Liver (tissue), 9 donors: ENCODE measurements around the gene XG. TPM values are rescaled to one million over a fixed set of nuclear protein-coding genes. Genes with fewer than 3 reads are reported as not detected.
"Not testable (repeated sequence)": the region's sequence is repeated elsewhere in the genome, so short reads cannot be mapped to it uniquely, and the experiment has no call there.

Source experiments
- DNase-seq: peaks from one replicate; pipeline ENCODE4 v3.0.0-alpha.2; 2017; ENCODE audit warnings: low spot score
- H3K27ac ChIP-seq, 2 donors: one replicate each; pipeline ENCODE4 v1.7.0; 2013; ENCODE audit warnings: inconsistent platforms in 2 of 2, low read length in 2 of 2, control low read depth in 1 of 2, low read depth in 1 of 2, mild to moderate bottlenecking in 1 of 2
- H3K27me3 ChIP-seq, 4 donors: one replicate each; pipeline versions ENCODE4 v1.6.1 to v1.7.0; 2013; ENCODE audit warnings: low read length in 3 of 4, inconsistent platforms in 1 of 4, mild to moderate bottlenecking in 1 of 4, moderate library complexity in 1 of 4; ENCODE audit not compliant: control insufficient read depth in 4 of 4, insufficient read depth in 4 of 4
- H3K36me3 ChIP-seq, 4 donors: one replicate each; pipeline versions ENCODE4 v1.6.1 to v1.7.0; 2013; ENCODE audit warnings: low read length in 3 of 4, mild to moderate bottlenecking in 3 of 4, low read depth in 1 of 4, moderate library complexity in 1 of 4; ENCODE audit not compliant: control insufficient read depth in 4 of 4, insufficient read depth in 3 of 4
- H3K4me1 ChIP-seq, 4 donors: one replicate each; pipeline versions ENCODE4 v1.6.1 to v1.7.0; 2013; ENCODE audit warnings: low read length in 3 of 4, mild to moderate bottlenecking in 3 of 4, moderate library complexity in 1 of 4; ENCODE audit not compliant: control insufficient read depth in 4 of 4, insufficient read depth in 4 of 4
- H3K4me3 ChIP-seq, 3 donors: one replicate each; pipeline versions ENCODE4 v1.6.1 to v1.7.0; 2013; ENCODE audit warnings: low read length in 3 of 3, control low read depth in 1 of 3, low read depth in 1 of 3, mild to moderate bottlenecking in 1 of 3
- H3K9ac ChIP-seq, 2 donors: one replicate each; pipeline ENCODE4 v1.7.0; 2013; ENCODE audit warnings: low read length in 2 of 2, mild to moderate bottlenecking in 2 of 2, moderate library complexity in 2 of 2, control low read depth in 1 of 2, low read depth in 1 of 2
- H3K9me3 ChIP-seq, 4 donors: one replicate each; pipeline versions ENCODE4 v1.6.1 to v1.7.0; 2013; ENCODE audit warnings: low read length in 3 of 4; ENCODE audit not compliant: control insufficient read depth in 4 of 4
- EGR1 ChIP-seq, 2 donors: IDR thresholded peaks; 2 replicates each; pipeline ENCODE4 v1.6.1; 2016 to 2018; ENCODE audit warnings: antibody characterized with exemption in 2 of 2, low read depth in 2 of 2
- FOXA1 ChIP-seq: IDR thresholded peaks from 2 replicates; pipeline ENCODE4 v1.6.1; 2016; ENCODE audit warnings: antibody characterized with exemption
- FOXA2 ChIP-seq: IDR thresholded peaks from 2 replicates; pipeline ENCODE4 v1.6.1; 2016; ENCODE audit warnings: antibody characterized with exemption
- GABPA ChIP-seq, 2 donors: IDR thresholded peaks in 1 of 2; conservative IDR thresholded peaks in 1 of 2; 2 replicates each; pipeline ENCODE4 v1.6.1; 2016; ENCODE audit warnings: antibody characterized with exemption in 2 of 2, mild to moderate bottlenecking in 1 of 2, moderate library complexity in 1 of 2
- HNF4A ChIP-seq, 2 donors: conservative IDR thresholded peaks; 2 replicates each; pipeline ENCODE4 v1.6.1; 2016; ENCODE audit warnings: antibody characterized with exemption in 2 of 2, mild to moderate bottlenecking in 2 of 2
- HNF4G ChIP-seq: IDR thresholded peaks from 2 replicates; pipeline ENCODE4 v1.6.1; 2016; ENCODE audit warnings: antibody characterized with exemption
- JUND ChIP-seq, 2 donors: IDR thresholded peaks; 2 replicates each; pipeline ENCODE4 v1.6.1; 2016; ENCODE audit warnings: antibody characterized with exemption in 2 of 2
- NR2F2 ChIP-seq: IDR thresholded peaks from 2 replicates; pipeline ENCODE4 v1.6.1; 2016; ENCODE audit warnings: antibody characterized with exemption
- RAD21 ChIP-seq, 2 donors: IDR thresholded peaks; 2 replicates each; pipeline ENCODE4 v1.6.1; 2016; ENCODE audit warnings: antibody characterized with exemption in 2 of 2, mild to moderate bottlenecking in 2 of 2
- RXRA ChIP-seq, 2 donors: IDR thresholded peaks; 2 replicates each; pipeline ENCODE4 v1.6.1; 2017 to 2018; ENCODE audit warnings: antibody characterized with exemption in 2 of 2, mild to moderate bottlenecking in 1 of 2
- SP1 ChIP-seq: IDR thresholded peaks from 2 replicates; pipeline ENCODE4 v1.6.1; 2018; ENCODE audit warnings: antibody characterized with exemption, mild to moderate bottlenecking
- TAF1 ChIP-seq: conservative IDR thresholded peaks from 2 replicates; pipeline ENCODE4 v1.6.1; 2016; ENCODE audit warnings: antibody characterized with exemption, mild to moderate bottlenecking
- YY1 ChIP-seq: IDR thresholded peaks from 2 replicates; pipeline ENCODE4 v1.6.1; 2016; ENCODE audit warnings: antibody characterized with exemption, mild to moderate bottlenecking
- WGBS: extraction: QIAGEN DNeasy Blood & Tissue Kit; methylation state at CpG from one replicate; pipeline ENCODE4 v1.1.7; 2013; 5-methylcytosine and 5-hydroxymethylcytosine counted together
- polyA plus RNA-seq, 2 donors: library from polyadenylated mRNA; stranded (reverse) in 1 of 2; unstranded in 1 of 2; fragments of 200-250 nt in 1 of 2; fragments of >200 nt in 1 of 2; fragmentation: Nextera tagmentation in 1 of 2; extraction: Ambion mirVana in 1 of 2; gene quantifications; one replicate each; pipeline versions ENCODE4 v1.2.1 to v1.2.3, GENCODE V29; 2013 to 2015
- total RNA-seq, 2 donors: library from RNA; depleted of rRNA; stranded (reverse); fragments of >200 nt; gene quantifications; one replicate each; pipeline ENCODE4 v1.2.3, GENCODE V29; 2014
- TF ChIP-seq, protein P1 (sequence below): fragments of 150-350 bp; IDR thresholded peaks from 2 replicates; pipeline ENCODE4 v1.5.1; 2017; ENCODE audit warnings: improper control_type of control experiment, low read depth, low read length; ENCODE audit not compliant: missing input control
- TF ChIP-seq, protein P2 (sequence below): IDR thresholded peaks from 2 replicates; pipeline ENCODE4 v1.6.1; 2016; ENCODE audit warnings: antibody characterized with exemption
- TF ChIP-seq, protein P3 (sequence below): IDR thresholded peaks from 2 replicates; pipeline ENCODE4 v1.6.1; 2016; ENCODE audit warnings: antibody characterized with exemption
- TF ChIP-seq, protein P4 (sequence below): IDR thresholded peaks from 2 replicates; pipeline ENCODE4 v1.6.1; 2016; ENCODE audit warnings: antibody characterized with exemption
- TF ChIP-seq, protein P5 (sequence below): IDR thresholded peaks from 2 replicates; pipeline ENCODE4 v1.6.1; 2016; ENCODE audit warnings: antibody characterized with exemption, mild to moderate bottlenecking
- donor health status: healthy.
- donor health status: healthy.
- donor health status: healthy.
- donor health status: healthy.
- donor health status: healthy.

The XG gene
- total and polyA plus RNA-seq, 4 donors, result 0.02 to 0.93 (median 0.74) TPM; not detected in 1

DNA sequence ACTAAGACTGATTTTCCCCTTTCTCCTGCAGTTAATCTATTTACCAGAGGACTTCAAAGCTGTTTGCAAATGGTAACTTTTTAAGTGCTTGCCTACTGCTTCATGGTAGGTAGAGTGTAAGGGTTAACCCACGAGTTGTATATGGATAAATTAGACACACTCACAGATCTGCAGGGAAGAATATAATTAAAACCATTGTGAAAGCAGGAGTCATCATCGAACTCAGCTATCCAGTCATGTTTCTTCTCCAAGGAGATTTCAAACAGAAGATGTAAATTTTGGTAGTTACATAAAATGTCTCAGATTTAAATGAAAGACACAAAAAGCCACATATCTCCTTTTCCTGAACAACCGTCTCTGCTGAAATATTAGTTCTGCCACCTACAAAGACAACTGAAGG, 549 bp upstream of the XG start:
- H3K9me3 ChIP-seq, result no peaks in the 10 kb centered on the region
- H3K4me3 ChIP-seq, result no peak overlapping the region
- no peaks in the 10 kb centered on the region for H3K36me3 ChIP-seq
- no peak overlapping the region for H3K9ac ChIP-seq
- no peak for DNase-seq
- peaks cover 0 to 3% (median 0%) of the 10 kb centered on the region in 4 donors for H3K4me1 ChIP-seq
- peaks cover 0 to 2% (median 0%) of the 10 kb centered on the region in 4 donors for H3K27me3 ChIP-seq
- no peak overlapping the region for H3K27ac ChIP-seq
- 69% methylated on average over 3 of the region's 3 CpGs for WGBS
- TF ChIP-seq RXRA (IDR thresholded peaks at IDR 0.05), result no peak
- TF ChIP-seq, protein P1, sequence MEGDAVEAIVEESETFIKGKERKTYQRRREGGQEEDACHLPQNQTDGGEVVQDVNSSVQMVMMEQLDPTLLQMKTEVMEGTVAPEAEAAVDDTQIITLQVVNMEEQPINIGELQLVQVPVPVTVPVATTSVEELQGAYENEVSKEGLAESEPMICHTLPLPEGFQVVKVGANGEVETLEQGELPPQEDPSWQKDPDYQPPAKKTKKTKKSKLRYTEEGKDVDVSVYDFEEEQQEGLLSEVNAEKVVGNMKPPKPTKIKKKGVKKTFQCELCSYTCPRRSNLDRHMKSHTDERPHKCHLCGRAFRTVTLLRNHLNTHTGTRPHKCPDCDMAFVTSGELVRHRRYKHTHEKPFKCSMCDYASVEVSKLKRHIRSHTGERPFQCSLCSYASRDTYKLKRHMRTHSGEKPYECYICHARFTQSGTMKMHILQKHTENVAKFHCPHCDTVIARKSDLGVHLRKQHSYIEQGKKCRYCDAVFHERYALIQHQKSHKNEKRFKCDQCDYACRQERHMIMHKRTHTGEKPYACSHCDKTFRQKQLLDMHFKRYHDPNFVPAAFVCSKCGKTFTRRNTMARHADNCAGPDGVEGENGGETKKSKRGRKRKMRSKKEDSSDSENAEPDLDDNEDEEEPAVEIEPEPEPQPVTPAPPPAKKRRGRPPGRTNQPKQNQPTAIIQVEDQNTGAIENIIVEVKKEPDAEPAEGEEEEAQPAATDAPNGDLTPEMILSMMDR, result no peak
- TF ChIP-seq FOXA1, result no peak
- TF ChIP-seq HNF4A (conservative IDR thresholded peaks at IDR 0.05), result no peak
- no peak for TF ChIP-seq GABPA (IDR thresholded peaks at IDR 0.05 in 1 of 2, conservative IDR thresholded peaks at IDR 0.05 in 1 of 2)
- TF ChIP-seq SP1, result no peak
- no peak for TF ChIP-seq TAF1
- no peak for TF ChIP-seq RAD21 (IDR thresholded peaks at IDR 0.05)
- TF ChIP-seq, protein P2, sequence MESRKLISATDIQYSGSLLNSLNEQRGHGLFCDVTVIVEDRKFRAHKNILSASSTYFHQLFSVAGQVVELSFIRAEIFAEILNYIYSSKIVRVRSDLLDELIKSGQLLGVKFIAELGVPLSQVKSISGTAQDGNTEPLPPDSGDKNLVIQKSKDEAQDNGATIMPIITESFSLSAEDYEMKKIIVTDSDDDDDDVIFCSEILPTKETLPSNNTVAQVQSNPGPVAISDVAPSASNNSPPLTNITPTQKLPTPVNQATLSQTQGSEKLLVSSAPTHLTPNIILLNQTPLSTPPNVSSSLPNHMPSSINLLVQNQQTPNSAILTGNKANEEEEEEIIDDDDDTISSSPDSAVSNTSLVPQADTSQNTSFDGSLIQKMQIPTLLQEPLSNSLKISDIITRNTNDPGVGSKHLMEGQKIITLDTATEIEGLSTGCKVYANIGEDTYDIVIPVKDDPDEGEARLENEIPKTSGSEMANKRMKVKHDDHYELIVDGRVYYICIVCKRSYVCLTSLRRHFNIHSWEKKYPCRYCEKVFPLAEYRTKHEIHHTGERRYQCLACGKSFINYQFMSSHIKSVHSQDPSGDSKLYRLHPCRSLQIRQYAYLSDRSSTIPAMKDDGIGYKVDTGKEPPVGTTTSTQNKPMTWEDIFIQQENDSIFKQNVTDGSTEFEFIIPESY, result no peak
- TF ChIP-seq FOXA2, result no peak
- no peak for TF ChIP-seq JUND (IDR thresholded peaks at IDR 0.05)
- TF ChIP-seq EGR1 (IDR thresholded peaks at IDR 0.05; ENCODE audit: low read depth in 2 of 2), result no peak
- TF ChIP-seq, protein P3, sequence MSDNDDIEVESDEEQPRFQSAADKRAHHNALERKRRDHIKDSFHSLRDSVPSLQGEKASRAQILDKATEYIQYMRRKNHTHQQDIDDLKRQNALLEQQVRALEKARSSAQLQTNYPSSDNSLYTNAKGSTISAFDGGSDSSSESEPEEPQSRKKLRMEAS, result no peak
- TF ChIP-seq, protein P4, sequence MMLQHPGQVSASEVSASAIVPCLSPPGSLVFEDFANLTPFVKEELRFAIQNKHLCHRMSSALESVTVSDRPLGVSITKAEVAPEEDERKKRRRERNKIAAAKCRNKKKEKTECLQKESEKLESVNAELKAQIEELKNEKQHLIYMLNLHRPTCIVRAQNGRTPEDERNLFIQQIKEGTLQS, result no peak
- no peak for TF ChIP-seq YY1
- TF ChIP-seq NR2F2, result no peak
- TF ChIP-seq HNF4G, result no peak
- TF ChIP-seq, protein P5, sequence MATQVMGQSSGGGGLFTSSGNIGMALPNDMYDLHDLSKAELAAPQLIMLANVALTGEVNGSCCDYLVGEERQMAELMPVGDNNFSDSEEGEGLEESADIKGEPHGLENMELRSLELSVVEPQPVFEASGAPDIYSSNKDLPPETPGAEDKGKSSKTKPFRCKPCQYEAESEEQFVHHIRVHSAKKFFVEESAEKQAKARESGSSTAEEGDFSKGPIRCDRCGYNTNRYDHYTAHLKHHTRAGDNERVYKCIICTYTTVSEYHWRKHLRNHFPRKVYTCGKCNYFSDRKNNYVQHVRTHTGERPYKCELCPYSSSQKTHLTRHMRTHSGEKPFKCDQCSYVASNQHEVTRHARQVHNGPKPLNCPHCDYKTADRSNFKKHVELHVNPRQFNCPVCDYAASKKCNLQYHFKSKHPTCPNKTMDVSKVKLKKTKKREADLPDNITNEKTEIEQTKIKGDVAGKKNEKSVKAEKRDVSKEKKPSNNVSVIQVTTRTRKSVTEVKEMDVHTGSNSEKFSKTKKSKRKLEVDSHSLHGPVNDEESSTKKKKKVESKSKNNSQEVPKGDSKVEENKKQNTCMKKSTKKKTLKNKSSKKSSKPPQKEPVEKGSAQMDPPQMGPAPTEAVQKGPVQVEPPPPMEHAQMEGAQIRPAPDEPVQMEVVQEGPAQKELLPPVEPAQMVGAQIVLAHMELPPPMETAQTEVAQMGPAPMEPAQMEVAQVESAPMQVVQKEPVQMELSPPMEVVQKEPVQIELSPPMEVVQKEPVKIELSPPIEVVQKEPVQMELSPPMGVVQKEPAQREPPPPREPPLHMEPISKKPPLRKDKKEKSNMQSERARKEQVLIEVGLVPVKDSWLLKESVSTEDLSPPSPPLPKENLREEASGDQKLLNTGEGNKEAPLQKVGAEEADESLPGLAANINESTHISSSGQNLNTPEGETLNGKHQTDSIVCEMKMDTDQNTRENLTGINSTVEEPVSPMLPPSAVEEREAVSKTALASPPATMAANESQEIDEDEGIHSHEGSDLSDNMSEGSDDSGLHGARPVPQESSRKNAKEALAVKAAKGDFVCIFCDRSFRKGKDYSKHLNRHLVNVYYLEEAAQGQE, result no peak

DNA sequence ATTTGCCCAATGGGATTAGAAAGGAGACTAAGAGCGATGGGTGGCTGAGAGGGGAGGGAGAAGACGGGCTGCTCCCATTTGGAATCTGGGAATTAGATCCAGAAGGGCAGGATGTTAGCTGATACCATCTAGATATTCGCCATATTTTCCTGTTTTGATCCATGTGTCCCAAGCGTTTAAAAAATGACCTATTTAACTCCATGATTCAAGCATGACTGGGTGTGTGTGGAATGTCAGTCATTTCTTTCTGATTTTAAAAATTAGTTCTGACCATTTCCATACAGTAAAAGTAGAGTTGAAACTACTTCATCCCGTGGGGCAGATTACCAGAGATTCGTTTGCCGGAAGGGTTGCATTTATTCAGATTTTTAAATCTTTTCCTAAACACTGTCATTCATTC, 601 bp downstream of the XG start:
- not testable (repeated sequence) for H3K27me3 ChIP-seq, H3K9me3 ChIP-seq, H3K27ac ChIP-seq, H3K36me3 ChIP-seq, H3K9ac ChIP-seq, DNase-seq, H3K4me3 ChIP-seq, H3K4me1 ChIP-seq
- 92% methylated on average over 5 of the region's 7 CpGs for WGBS

DNA sequence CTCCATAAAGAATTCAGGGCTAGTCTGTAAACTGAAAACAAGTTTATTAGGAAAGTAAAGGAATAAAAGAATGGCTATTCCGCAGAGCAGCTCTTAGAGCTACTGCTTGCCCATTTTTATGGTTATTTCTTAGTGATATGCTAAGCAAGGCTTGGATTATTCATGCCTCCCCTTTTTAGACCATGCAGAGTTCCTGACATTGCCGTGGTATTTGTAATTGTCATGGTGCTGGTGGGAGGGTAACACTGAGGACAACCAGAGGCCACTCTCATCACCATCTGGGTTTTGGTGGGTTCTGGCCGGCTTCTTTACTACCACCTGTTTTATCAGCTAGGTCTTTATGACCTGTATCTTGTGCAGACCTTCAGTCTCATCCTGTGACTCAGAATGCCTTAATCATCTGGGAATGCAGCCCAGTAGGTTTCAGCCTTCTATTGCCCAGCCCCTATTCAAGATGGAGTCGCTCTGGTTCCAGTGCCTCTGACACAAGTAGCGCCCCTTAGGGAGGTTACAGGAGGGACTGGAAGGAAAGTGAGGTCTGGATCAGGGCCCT, 3.4 kb downstream of the XG start:
- not testable (repeated sequence) for H3K36me3 ChIP-seq, H3K4me1 ChIP-seq, H3K4me3 ChIP-seq, H3K27me3 ChIP-seq, H3K9me3 ChIP-seq, H3K27ac ChIP-seq, H3K9ac ChIP-seq, DNase-seq
- WGBS, result 87% methylated on average over 5 of the region's 5 CpGs
